GM19463 (cell line): Measurements from ENCODE around the gene FARP1.

Experiments
- ATAC-seq: cut with Tn5 transposase; IDR thresholded peaks from one replicate; pipeline ENCODE4 v1.9.1; 2021; ENCODE audit warnings: mild to moderate bottlenecking, moderate library complexity; ENCODE audit not compliant: unreplicated experiment

Gene FARP1

GRCh38 chr13:98435376-98435775 lies 292.5 kb downstream of the FARP1 start:
- ATAC-seq = no peak

- ATAC-seq = no peak
Measured at GRCh38 chr13:98436233-98436910, 293.5 kb downstream of the FARP1 start.

GRCh38 chr13:98438246-98439125 lies 295.6 kb downstream of the FARP1 start:
- no peak for ATAC-seq

GRCh38 chr13:98439126-98439828 lies 296.4 kb downstream of the FARP1 start:
- no peak for ATAC-seq

- no peak for ATAC-seq
Measured at GRCh38 chr13:98439896-98440295, 297.0 kb downstream of the FARP1 start.

- ATAC-seq = no peak
Measured at GRCh38 chr13:98440390-98441055, 297.6 kb downstream of the FARP1 start.

GRCh38 chr13:98441056-98441676 lies 298.3 kb downstream of the FARP1 start:
- no peak for ATAC-seq

GRCh38 chr13:98442391-98443230 lies 299.7 kb downstream of the FARP1 start:
- no peak for ATAC-seq

GRCh38 chr13:98443329-98443728 lies 300.4 kb downstream of the FARP1 start:
- no peak for ATAC-seq

GRCh38 chr13:98443800-98444325 lies 301.0 kb downstream of the FARP1 start:
- no peak for ATAC-seq

GRCh38 chr13:98444381-98444780 lies 301.5 kb downstream of the FARP1 start:
- no peak for ATAC-seq

GRCh38 chr13:98445340-98446233 lies 302.7 kb downstream of the FARP1 start:
- peak; percentile 95 for ATAC-seq

GRCh38 chr13:98446234-98446621 lies 303.3 kb downstream of the FARP1 start:
- no peak for ATAC-seq

- ATAC-seq = no peak
Measured at GRCh38 chr13:98447130-98447529, 304.2 kb downstream of the FARP1 start.

GRCh38 chr13:98447881-98448641 lies 305.2 kb downstream of the FARP1 start:
- no peak for ATAC-seq

GRCh38 chr13:98448642-98448928 lies 305.7 kb downstream of the FARP1 start:
- no peak for ATAC-seq

- no peak for ATAC-seq
Measured at GRCh38 chr13:98449273-98449672, 306.4 kb downstream of the FARP1 start.

- no peak for ATAC-seq
Measured at GRCh38 chr13:98450026-98450425, 307.1 kb downstream of the FARP1 start.
